Ascending aorta (tissue), 2 donors: ENCODE data around the gene TRAF3. TPM values are rescaled to one million over a fixed set of nuclear protein-coding genes. Genes with fewer than 3 reads are reported as not detected.

Experiments used
- DNase-seq, 2 donors: peaks; one replicate each; pipeline ENCODE4 v3.0.0-alpha.2; 2019; ENCODE audit warnings: low spot score in 2 of 2
- H3K27ac ChIP-seq, 2 donors: fragments of 200-600 bp; sonication (generic); one replicate each; pipeline ENCODE4 v1.5.1; 2016 to 2017; ENCODE audit warnings: mild to moderate bottlenecking in 1 of 2
- H3K27me3 ChIP-seq: fragments of 200-600 bp; sonication (generic); one replicate; pipeline ENCODE4 v1.5.1; 2017
- H3K36me3 ChIP-seq, 2 donors: fragments of 200-600 bp; sonication (generic); one replicate each; pipeline ENCODE4 v1.5.1; 2016
- H3K4me1 ChIP-seq, 2 donors: fragments of 200-600 bp; sonication (generic); one replicate each; pipeline ENCODE4 v1.5.1; 2016 to 2017; ENCODE audit warnings: mild to moderate bottlenecking in 1 of 2
- H3K4me3 ChIP-seq, 2 donors: fragments of 200-600 bp; sonication (generic); one replicate each; pipeline ENCODE4 v1.5.1; 2016 to 2017; ENCODE audit warnings: mild to moderate bottlenecking in 1 of 2
- H3K9me3 ChIP-seq, 2 donors: fragments of 200-600 bp; sonication (generic); one replicate each; pipeline ENCODE4 v1.5.1; 2016
- CTCF ChIP-seq, 3 experiments: fragments of 200-600 bp in 2 of 3; fragments of 450-650 bp in 1 of 3; sonication (generic) in 2 of 3; IDR thresholded peaks; one replicate each; pipeline ENCODE4 v1.5.1; 2016 to 2019; ENCODE audit warnings: antibody characterized with exemption in 3 of 3, mild to moderate bottlenecking in 1 of 3, moderate library complexity in 1 of 3
- intact Hi-C: fragments of 100-400 bp; cut with DNase I; formaldehyde crosslinking; loops from one replicate; pipeline ENCODE4 v1.15.1; 2023
- total RNA-seq: library from RNA; depleted of rRNA; stranded (reverse); fragments of >200 nt; gene quantifications from one replicate; pipeline ENCODE4 v1.1.0, GENCODE V29; 2016

TRAF3 gene
- total RNA-seq, 1 donor from 2014 or later = 12.2 TPM

DNA sequence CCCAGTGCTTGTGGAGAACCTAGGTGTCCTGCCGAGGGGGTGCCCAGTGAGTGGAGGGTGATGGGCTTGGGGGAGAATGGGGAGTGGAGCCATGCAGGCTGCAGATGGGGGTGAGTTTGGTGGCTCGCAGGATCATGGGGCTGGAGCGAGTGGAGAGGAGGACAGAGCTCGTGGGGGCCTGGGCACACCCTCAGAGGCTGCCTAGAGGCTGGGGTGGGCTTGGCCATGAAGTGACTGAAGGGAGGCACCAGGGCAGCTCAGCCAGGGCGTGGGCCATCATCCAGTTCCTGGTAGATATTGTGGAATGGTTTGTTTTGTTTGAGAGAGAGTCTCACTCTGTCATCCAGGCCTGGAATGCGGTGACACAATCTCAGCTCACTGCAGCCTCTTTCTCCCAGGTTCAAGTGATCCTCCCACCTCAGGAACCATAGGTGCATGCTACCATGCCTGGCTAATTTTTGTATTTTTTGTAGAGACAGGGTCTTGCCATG is 101.8 kb downstream of the TRAF3 start:
- Histone ChIP-seq H3K4me1 (no peaks in the 10 kb centered on the region), H3K4me3 (no peak overlapping the region), H3K9me3 (no peaks in the 10 kb centered on the region), H3K36me3 (peaks cover 3 to 22% of the 10 kb centered on the region in 2 donors), H3K27ac (no peak overlapping the region), H3K27me3 (no peaks in the 10 kb centered on the region)
- intact Hi-C loops = no loop called here
- no peak for DNase-seq
- TF ChIP-seq CTCF (IDR thresholded peaks at IDR 0.05) = no peak

DNA sequence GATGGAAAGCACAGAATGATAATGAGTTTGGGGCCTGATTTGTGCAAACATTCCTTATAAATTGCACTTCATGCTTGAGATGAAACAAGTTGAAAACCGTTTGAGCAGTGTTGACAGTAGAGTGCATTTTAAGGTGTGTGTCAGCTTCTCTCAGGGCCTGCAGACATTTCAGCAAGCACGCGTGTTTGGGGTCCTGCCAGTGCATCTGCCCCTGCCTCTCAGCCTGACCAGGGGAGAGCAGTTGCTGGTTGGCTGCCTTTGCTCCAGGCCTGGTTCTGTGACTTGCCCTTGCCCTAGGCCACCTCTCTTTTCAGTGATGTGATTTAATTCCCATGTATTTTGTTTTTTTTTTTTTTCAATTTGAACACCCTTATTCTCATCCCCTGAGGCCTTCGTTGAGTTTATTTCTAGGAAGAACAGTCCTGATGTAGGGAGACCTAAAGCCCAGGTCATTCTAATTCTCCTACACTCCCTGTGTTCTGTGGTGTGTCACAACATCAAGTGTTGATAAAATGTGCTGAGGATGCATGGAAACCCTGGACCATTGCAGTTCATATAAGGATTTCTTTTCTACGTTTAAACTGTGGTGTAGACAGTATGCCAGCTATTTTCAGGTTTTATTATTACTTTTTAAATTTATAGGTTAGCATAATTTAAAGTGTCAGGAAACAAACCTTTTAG is 105.1 kb downstream of the TRAF3 start:
- no peak overlapping the region for H3K4me3 ChIP-seq
- H3K27ac ChIP-seq = no peak overlapping the region
- H3K9me3 ChIP-seq = no peaks in the 10 kb centered on the region
- H3K4me1 ChIP-seq = no peaks in the 10 kb centered on the region
- peaks cover 0 to 10% of the 10 kb centered on the region in 2 donors for H3K36me3 ChIP-seq
- intact Hi-C loops = no loop called here
- no peak for TF ChIP-seq CTCF (IDR thresholded peaks at IDR 0.05)
- DNase-seq = peak in 1 of 2 donors; percentile 18
- H3K27me3 ChIP-seq = no peaks in the 10 kb centered on the region

DNA sequence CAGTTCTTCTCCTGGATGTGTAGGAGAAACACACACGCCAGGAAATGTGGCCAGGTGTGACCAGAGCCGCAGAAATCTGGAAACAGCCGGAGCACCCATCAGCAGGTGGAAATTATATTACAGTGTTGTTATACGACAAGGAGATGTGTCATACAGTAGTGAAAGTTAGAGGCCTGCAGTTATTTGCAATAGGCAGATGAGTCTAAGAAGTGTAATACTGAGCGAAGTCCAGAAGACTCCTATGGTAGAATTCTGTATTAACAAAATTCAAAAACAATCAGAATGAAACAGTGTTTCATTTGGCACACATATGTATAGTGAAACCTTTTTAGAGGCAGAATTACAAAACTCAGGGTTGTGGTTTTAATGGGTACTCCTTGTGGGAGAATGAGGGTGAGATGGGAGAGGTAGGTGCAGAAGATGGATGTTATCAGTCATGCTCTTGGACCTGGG is 105.9 kb downstream of the TRAF3 start:
- Histone ChIP-seq H3K36me3 (peaks cover 0 to 7% of the 10 kb centered on the region in 2 donors), H3K4me1 (no peaks in the 10 kb centered on the region), H3K27ac (no peak overlapping the region), H3K9me3 (no peaks in the 10 kb centered on the region), H3K4me3 (no peak overlapping the region), H3K27me3 (no peaks in the 10 kb centered on the region)
- peak in 1 of 2 donors; percentile 35 for DNase-seq
- no peak for TF ChIP-seq CTCF (IDR thresholded peaks at IDR 0.05)
- intact Hi-C loops = no loop called here

GRCh38 chr14:102883554-102883953 is 106.3 kb downstream of the TRAF3 start:
- intact Hi-C loops = no loop called here
- peak in 1 of 2 donors; percentile 37 for DNase-seq
- Histone ChIP-seq H3K4me3 (no peak overlapping the region), H3K27me3 (no peaks in the 10 kb centered on the region), H3K36me3 (peaks cover 0 to 7% of the 10 kb centered on the region in 2 donors), H3K9me3 (no peaks in the 10 kb centered on the region), H3K4me1 (no peaks in the 10 kb centered on the region), H3K27ac (no peak overlapping the region)
- TF ChIP-seq CTCF (IDR thresholded peaks at IDR 0.05) = no peak

DNA sequence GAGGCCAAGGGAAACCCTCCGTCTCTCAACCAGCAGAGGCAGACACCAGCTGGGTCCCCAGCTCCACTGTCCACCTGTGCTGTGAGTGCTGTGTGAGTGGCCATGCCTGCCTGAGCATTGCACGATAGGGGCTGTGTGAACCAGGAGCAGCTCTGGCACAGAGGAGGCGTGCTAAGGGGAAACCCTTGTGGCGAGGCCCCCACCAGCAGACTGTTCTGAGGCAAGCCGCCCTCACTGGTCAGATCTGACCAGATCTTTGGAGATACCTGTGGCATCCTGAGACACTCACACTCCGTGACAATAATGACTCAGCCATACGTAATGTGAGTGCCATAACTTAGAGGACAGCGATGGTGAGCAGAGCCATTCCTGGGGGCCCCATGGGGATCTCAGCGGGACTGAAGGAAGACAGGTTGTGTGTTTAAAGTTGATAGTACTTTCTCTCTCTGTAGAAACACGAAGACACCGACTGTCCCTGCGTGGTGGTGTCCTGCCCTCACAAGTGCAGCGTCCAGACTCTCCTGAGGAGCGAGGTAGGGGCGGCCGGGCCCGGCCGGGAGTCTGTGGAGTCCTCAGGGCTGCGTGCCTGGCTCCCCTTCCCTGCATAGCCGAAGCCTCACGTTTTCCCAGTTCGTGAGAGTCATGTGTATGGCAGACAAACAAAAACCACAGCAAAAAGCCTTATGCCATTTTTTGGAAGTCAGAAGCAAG is 108.6 kb downstream of the TRAF3 start:
- peaks cover 0 to 7% of the 10 kb centered on the region in 2 donors for H3K36me3 ChIP-seq
- no peak overlapping the region for H3K4me3 ChIP-seq
- no peak for DNase-seq
- TF ChIP-seq CTCF (IDR thresholded peaks at IDR 0.05) = no peak
- H3K27ac ChIP-seq = no peak overlapping the region
- no peaks in the 10 kb centered on the region for H3K4me1 ChIP-seq
- no peaks in the 10 kb centered on the region for H3K9me3 ChIP-seq
- H3K27me3 ChIP-seq = no peaks in the 10 kb centered on the region
- intact Hi-C loops = no loop called here
